Measurements from ENCODE around the gene CDKN2D. TPM values are rescaled to one million over a fixed set of nuclear protein-coding genes. Genes with fewer than 3 reads are reported as not detected.

The CDKN2D gene
- total RNA-seq = 2.7 and 3.1 TPM in 2 replicates

DNA sequence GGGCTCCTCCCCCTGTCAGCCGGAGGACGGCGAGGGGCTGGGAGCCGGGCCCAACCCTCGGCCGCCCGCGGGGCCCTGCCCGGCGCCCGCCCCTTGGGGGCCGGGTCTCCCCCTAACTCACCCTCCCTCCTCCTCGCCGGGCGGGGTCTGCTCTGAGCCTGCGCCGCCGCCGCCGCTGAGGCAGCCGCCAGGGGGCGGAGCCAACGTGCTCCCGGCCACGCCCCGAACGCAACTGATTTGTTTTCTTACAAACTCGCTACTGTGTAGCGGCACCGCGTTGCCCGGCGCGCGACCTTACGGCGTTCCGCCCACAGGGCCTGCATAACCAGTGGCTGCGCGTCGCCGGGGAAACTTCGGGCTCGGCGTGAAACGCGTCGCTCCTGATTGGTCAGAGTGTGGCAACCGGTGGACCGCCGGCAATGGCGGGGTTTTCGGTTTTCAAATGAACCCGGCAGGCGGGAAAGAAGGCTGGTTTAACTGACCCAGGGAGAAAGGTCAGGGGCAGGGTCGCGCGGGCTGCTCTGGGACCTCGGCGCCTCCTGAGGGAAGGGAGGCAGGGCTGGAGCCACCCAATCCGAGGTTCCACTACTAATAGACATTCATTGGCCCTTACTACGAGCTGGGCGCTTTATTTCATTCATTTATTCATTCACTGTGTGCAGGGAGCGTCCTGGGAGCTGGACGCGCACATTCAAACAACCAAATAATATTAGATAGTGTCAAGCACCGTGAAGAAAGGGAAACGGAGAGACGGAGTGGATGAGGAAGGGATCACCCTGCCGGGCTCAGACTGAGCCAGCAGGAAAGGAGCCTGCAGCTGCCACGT lies at the start of gene CDKN2D:
Gene CDKN2D (minus strand): TSS at position 154 of the 826 bp plus-strand sequence. CDS start 326 bp downstream, outside the sequence.

DNA sequence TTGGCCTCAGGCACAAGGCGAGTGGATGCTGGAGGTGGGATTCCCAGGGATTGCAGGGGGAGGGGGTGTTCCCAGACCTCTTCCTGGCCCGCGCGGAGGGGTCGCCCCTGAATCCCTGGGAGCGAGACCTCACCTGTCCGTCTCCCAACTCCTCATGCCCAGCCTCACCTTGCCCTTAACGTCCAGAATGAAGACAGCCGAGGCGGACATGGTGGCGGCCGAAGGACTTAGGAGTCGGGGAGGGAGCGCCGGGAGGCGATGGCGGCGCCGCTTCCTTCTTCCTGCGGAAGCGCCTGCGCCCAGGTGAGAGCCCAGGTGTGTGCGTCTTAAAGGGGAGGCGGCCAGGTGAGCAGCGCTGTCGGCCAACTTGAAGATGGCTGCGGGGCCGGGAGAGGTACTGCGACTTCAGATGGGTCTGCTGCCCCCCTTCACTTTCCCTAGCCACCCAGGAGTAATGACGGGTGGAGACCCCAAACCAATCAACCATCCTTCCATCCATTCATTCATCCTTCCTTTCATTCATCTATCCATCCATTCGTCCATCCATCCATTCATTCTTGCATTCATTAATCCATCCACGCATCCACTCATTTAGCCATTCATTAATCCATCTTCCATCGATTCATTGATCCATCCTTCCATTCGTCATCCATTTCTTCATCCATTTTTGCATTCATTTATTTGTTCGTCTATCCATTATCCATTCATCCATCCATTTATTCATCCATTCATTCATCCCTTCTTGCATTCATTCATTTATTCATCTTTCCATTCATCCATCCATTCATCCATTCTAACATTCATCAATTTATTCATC lies 18.5 kb upstream of the CDKN2D start, which contains the start of gene AP1M2:
Gene AP1M2 (minus strand): TSS at position 291 of the 817 bp plus-strand sequence. CDS start 81 bp downstream, at position 210.

DNA sequence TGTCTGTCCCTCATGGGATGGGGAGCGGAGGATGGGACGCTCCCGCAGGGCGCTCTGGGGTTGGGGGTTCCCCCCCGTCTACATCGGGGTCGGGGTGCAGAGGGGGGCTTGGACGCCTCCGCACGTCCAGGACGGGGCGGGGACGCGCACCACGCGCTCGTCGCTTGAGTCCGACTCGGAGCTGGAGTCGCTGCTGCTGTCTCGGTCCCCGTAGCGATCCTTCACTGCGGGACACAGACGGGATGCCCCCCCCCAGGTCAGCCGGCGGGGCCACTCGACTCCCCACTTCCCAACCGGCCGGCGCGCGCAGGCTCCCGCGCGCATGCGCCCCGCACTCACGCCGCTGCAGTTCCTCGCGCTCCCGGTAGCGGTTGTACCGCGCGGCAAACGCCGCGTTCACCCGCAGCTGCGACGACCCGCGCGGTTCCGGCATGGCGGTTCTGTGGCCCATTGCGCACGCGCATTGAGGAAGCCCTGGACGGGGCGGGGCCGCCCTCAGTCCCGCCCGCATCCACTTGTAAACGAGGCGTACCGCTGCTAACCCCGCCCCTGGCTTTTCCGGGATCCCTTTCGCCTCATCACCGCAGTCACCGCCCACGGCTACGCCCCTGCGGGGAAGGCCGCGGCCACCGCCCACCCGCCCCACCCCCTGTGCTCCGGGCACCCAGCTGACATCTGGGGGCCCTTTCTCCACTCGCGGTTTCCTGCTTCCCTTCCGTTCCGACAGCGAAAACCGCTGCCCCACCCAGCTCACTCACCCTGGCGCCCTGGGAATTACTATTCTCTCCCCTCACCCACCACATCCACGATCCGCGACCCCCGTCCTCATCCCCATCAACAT lies 3.0 kb downstream of the CDKN2D start, which contains the start of gene KRI1:
Gene KRI1 (minus strand): TSS at position 444 of the 841 bp plus-strand sequence. CDS start 11 bp downstream, at position 433.

DNA sequence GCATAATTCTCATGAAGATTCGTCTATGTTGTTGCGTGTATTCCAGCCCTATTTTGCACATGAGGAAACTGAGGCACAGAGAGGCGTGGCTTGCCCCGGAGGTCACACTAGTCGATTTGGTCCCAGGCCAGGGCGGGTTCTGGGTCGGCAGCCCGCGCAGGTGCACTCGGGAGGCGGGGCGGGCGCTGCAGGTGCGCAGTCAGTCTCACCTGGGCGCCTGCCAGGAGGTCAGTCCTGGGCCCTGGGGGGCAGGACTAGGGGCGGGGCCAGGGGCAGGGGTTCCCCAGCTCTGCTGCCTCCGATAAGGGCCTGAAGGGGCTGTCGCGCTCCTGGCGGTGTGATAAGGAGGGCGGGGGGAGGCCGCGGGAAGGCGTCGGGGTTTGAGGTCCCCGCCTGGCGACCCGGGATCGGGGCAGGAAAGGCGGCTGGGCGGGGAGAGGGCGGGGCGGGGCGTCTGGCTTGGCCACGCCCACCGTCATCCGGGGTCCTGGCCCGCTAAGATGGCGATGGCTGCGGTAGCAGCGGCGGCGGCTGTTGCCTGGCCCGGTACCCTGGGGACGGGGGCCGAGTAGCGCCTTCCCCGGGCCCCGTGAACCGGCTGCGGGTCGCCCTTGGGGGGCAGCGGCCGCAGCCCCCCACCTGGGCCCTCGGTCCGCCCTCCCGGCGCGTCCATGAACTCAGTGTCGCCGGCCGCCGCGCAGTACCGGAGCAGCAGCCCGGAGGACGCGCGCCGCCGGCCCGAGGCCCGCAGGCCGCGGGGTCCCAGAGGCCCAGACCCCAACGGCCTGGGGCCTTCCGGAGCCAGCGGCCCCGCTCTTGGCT lies 25.1 kb downstream of the CDKN2D start, which contains the start of gene ATG4D:
Gene ATG4D (plus strand): TSS at position 485 of the 822 bp plus-strand sequence. CDS start 187 bp downstream, at position 672.

DNA sequence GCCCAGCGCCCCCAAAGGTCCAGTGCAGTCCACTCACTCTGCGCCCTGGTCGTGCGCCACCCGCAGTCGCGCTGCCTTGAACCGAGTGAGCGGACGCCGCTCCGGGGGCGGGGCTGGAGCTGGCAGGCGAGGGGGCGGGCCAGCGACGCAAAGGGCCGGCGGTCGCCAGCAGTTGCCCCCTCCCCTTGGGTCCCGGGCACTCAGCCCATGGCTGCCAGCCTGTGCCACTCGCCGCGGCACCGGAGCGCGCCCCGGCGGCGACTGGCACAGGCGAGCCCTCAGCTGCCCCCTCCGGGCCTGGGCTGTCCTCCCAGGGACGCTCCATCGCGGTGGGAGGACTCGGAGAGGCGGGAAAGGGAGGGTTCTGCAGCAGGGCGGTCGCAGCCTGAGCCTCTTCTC lies 51.4 kb downstream of the CDKN2D start, which contains the start of gene S1PR5:
Gene S1PR5 (minus strand): TSS at position 87 of the 399 bp plus-strand sequence. CDS start 2,436 bp downstream, outside the sequence.

Other genes with a start within 250 kb of the CDKN2D start
- 4.1 and 6.4 TPM in 2 replicates for gene RAVER1, start 235.4 kb downstream of the CDKN2D start, total RNA-seq
- 10.7 and 12.9 TPM in 2 replicates for gene ICAM3, start 229.4 kb downstream of the CDKN2D start, total RNA-seq
- 44.8 and 63.2 TPM in 2 replicates for gene TYK2, start 188.4 kb downstream of the CDKN2D start, total RNA-seq
- 188 and 194 TPM in 2 replicates for gene CDC37, start 165.4 kb downstream of the CDKN2D start, total RNA-seq
- gene PDE4A, start 148.4 kb downstream of the CDKN2D start, total RNA-seq = 2.7 and 3.8 TPM in 2 replicates
- 81.9 and 97.7 TPM in 2 replicates for gene KEAP1, start 65.6 kb downstream of the CDKN2D start, total RNA-seq
- gene S1PR5, start 51.5 kb downstream of the CDKN2D start, total RNA-seq = 0.14 and 0.74 TPM in 2 replicates
- 10.8 and 13.2 TPM in 2 replicates for gene ATG4D, start 25.1 kb downstream of the CDKN2D start, total RNA-seq
- 7.0 and 9.1 TPM in 2 replicates for gene KRI1, start 3.0 kb downstream of the CDKN2D start, total RNA-seq
- not detected in 2 replicates for gene AP1M2, start 18.3 kb upstream of the CDKN2D start, total RNA-seq
- gene SLC44A2, start 56.6 kb upstream of the CDKN2D start, total RNA-seq = 28.4 and 35.5 TPM in 2 replicates
- gene ILF3, start 85.4 kb upstream of the CDKN2D start, total RNA-seq = 60.4 and 69.0 TPM in 2 replicates
- gene QTRT1, start 132.5 kb upstream of the CDKN2D start, total RNA-seq = 26.0 and 31.1 TPM in 2 replicates
- 64.3 and 64.7 TPM in 2 replicates for gene DNM2, start 149.1 kb upstream of the CDKN2D start, total RNA-seq

All from smooth muscle cell of bladder (primary cell).